GM12878 (cell line): ENCODE results near the gene RNASEL.

Source experiments
- CTCF ChIP-seq, 3 experiments: IDR thresholded peaks in 2 of 3; conservative IDR thresholded peaks in 1 of 3; 2 replicates each; pipeline ENCODE4 v1.5.1; 2011; ENCODE audit warnings: low read depth in 3 of 3, low read length in 3 of 3, mild to moderate bottlenecking in 3 of 3, control low read depth in 2 of 3, moderate library complexity in 2 of 3, inconsistent platforms in 1 of 3, mixed read lengths in 1 of 3; ENCODE audit not compliant: control insufficient read depth in 2 of 3, insufficient read depth in 1 of 3; ENCODE audit errors: extremely low read depth in 1 of 3
- EP300 ChIP-seq, 2 experiments: fragments of 150-350 bp in 1 of 2; IDR thresholded peaks; 2 replicates each; pipeline ENCODE4 v1.6.1; 2011 to 2012; ENCODE audit warnings: low read depth in 2 of 2, low read length in 2 of 2, borderline replicate concordance in 1 of 2, improper control_type of control experiment in 1 of 2, inconsistent platforms in 1 of 2; ENCODE audit not compliant: control insufficient read depth in 1 of 2
- MEF2A ChIP-seq: IDR thresholded peaks from 2 replicates; pipeline ENCODE4 v1.6.1; 2011; ENCODE audit warnings: low read depth, mild to moderate bottlenecking, low read length, moderate library complexity; ENCODE audit not compliant: insufficient read depth
- MYC ChIP-seq: IDR thresholded peaks from 2 replicates; pipeline ENCODE4 v1.6.1; 2011; ENCODE audit warnings: mild to moderate bottlenecking, low read length, moderate library complexity, inconsistent platforms; ENCODE audit not compliant: insufficient read depth, insufficient replicate concordance, insufficient read length, severe bottlenecking
- PKNOX1 ChIP-seq: fragments of 450-650 bp; IDR thresholded peaks from 2 replicates; pipeline ENCODE4 v1.6.1; 2016; ENCODE audit warnings: mild to moderate bottlenecking
- PRDM15 ChIP-seq: fragments of 450-650 bp; formaldehyde crosslinking; IDR thresholded peaks from 2 replicates; pipeline ENCODE4 v1.4.0; 2020; ENCODE audit warnings: mild to moderate bottlenecking, moderate library complexity
- ZBTB11 ChIP-seq: fragments of 450-650 bp; formaldehyde crosslinking; IDR thresholded peaks from 2 replicates; pipeline ENCODE4 v1.5.0; 2022; ENCODE audit warnings: mild to moderate bottlenecking, missing genetic modification characterization
- ZNF384 ChIP-seq: IDR thresholded peaks from 2 replicates; pipeline ENCODE4 v1.6.1; 2012; ENCODE audit warnings: low read depth, mild to moderate bottlenecking, low read length, improper control_type of control experiment, borderline replicate concordance

- TF ChIP-seq CTCF (IDR thresholded peaks at IDR 0.05 in 2 of 3, conservative IDR thresholded peaks at IDR 0.05 in 1 of 3; ENCODE audit: control insufficient read depth in 2 of 3, extremely low read depth in 1 of 3, insufficient read depth in 1 of 3, low read depth in 3 of 3, low read length in 3 of 3) (no peak), ZBTB11 (CRISPR knock-in tag) (no peak), MEF2A (no peak), PKNOX1 (no peak), MYC (no peak), ZNF384 (no peak), PRDM15 (CRISPR knock-in tag) (no peak), EP300 (IDR thresholded peaks at IDR 0.05; ENCODE audit: borderline replicate concordance in 1 of 2, control insufficient read depth in 1 of 2, low read depth in 2 of 2, low read length in 2 of 2) (no peak)
Measured at GRCh38 chr1:182615468-182616129, 26.5 kb upstream of the RNASEL start.
